Keratinocyte (primary cell): ENCODE data around the gene NLGN1.

ENCODE experiments used
- CTCF ChIP-seq, 3 experiments: IDR thresholded peaks in 1 of 3; conservative IDR thresholded peaks in 1 of 3; optimal IDR thresholded peaks in 1 of 3; 2 replicates in 2 of 3; 3 replicates in 1 of 3; pipeline versions ENCODE3 to v1.5.1; 2011; ENCODE audit warnings: low read length in 3 of 3, mild to moderate bottlenecking in 3 of 3, moderate library complexity in 2 of 3, control low read depth in 1 of 3, inconsistent platforms in 1 of 3; ENCODE audit not compliant: insufficient read depth in 2 of 3; ENCODE audit errors: extremely low read depth in 1 of 3
- EZH2 ChIP-seq: IDR thresholded peaks from one replicate; pipeline ENCODE4 v1.6.1; 2012; ENCODE audit warnings: inconsistent platforms, mild to moderate bottlenecking, low read length, moderate library complexity

GRCh38 chr3:173734473-173734872, 336.9 kb downstream of the NLGN1 start:
- TF ChIP-seq CTCF (optimal IDR thresholded peaks at IDR 0.05 in 1 of 3, IDR thresholded peaks at IDR 0.05 in 1 of 3, conservative IDR thresholded peaks at IDR 0.05 in 1 of 3; ENCODE audit: extremely low read depth in 1 of 3, insufficient read depth in 2 of 3, low read length in 3 of 3) (no peak), EZH2 (no peak)
